Epithelial cell of esophagus (primary cell): ENCODE measurements around the gene TDRKH.
A peak's percentile ranks its signal among the peaks of the same experiment; 100 is the strongest.

Experiments
- DNase-seq: peaks from one replicate; pipeline ENCODE4 v3.0.0; 2010; ENCODE audit warnings: low read depth
- H3K4me3 ChIP-seq: 2 replicates; pipeline ENCODE4 v1.5.1; 2011; ENCODE audit warnings: mild to moderate bottlenecking, low read length, control low read depth
- TF ChIP-seq, protein P1 (sequence below): IDR thresholded peaks from 2 replicates; pipeline ENCODE4 v1.5.1; 2011; ENCODE audit warnings: low read depth, mild to moderate bottlenecking, low read length, control low read depth, inconsistent platforms; ENCODE audit not compliant: insufficient read depth; ENCODE audit errors: missing control alignments

TDRKH gene

DNA sequence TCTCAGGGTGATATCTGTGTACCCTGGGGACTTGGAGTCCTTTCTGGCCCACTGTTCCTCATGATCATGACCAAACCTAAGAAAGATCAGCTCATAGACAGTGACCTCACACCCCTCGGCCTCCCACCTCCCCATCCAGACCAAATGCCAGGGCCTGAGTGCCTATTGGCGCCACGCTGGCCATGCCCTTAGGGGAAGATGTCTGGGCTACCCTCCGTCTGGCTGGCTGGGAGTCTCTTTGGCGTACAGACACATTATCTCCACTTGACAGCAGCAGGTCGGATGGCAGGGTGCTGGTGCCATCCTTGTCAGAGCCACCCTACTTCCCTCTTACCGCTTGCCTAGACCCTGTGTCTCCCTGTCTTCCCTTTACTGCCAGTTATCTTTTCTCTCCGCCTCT, 32.9 kb upstream of the TDRKH start:
- TF ChIP-seq, protein P1, sequence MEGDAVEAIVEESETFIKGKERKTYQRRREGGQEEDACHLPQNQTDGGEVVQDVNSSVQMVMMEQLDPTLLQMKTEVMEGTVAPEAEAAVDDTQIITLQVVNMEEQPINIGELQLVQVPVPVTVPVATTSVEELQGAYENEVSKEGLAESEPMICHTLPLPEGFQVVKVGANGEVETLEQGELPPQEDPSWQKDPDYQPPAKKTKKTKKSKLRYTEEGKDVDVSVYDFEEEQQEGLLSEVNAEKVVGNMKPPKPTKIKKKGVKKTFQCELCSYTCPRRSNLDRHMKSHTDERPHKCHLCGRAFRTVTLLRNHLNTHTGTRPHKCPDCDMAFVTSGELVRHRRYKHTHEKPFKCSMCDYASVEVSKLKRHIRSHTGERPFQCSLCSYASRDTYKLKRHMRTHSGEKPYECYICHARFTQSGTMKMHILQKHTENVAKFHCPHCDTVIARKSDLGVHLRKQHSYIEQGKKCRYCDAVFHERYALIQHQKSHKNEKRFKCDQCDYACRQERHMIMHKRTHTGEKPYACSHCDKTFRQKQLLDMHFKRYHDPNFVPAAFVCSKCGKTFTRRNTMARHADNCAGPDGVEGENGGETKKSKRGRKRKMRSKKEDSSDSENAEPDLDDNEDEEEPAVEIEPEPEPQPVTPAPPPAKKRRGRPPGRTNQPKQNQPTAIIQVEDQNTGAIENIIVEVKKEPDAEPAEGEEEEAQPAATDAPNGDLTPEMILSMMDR = no peak
- no peak overlapping the region for H3K4me3 ChIP-seq
- DNase-seq = no peak

DNA sequence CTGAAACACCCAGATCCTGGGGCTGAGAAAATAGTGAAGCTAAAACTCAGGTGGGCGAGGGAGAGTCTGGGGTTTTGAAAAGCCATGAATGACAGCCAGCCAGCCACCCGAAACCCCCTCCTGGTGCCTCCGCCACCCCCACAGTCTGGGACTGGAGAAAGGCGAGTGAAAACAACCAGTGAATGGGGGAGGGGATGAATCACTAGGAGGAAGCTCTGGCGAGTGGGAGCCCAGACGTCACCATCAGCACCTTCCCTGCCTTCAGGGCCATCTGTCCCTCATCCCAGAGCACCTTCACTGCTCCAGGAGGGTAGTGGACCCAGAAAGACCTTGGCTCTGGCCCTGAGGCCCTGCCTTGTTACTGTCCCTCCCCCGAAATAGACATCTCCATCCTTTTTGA, 32.1 kb upstream of the TDRKH start:
- H3K4me3 ChIP-seq = no peak overlapping the region
- DNase-seq = no peak

DNA sequence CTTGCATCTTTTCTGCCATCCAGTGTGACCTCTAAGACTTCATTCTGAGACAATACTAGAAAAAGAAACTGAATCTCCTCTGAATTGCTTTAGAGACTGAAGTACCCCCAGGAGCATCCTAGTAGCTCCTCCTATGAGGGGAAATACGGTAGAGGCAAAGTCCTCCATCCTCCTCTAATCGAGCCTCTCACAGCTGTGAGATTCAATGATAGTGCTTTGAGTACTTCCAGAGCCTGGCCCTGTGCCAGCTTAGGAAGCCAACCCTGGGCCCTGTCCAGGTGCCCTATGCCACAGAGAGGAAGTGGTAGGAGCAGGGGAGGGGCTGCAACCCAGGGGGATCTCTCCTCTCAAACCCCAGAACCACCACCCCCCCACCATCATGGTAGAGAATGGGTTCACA, 30.6 kb upstream of the TDRKH start:
- TF ChIP-seq, protein P1 = no peak
- no peak overlapping the region for H3K4me3 ChIP-seq
- no peak for DNase-seq

More for the DNA sequence above, 32.1 kb upstream of the TDRKH start:
- TF ChIP-seq, protein P1 = no peak

DNA sequence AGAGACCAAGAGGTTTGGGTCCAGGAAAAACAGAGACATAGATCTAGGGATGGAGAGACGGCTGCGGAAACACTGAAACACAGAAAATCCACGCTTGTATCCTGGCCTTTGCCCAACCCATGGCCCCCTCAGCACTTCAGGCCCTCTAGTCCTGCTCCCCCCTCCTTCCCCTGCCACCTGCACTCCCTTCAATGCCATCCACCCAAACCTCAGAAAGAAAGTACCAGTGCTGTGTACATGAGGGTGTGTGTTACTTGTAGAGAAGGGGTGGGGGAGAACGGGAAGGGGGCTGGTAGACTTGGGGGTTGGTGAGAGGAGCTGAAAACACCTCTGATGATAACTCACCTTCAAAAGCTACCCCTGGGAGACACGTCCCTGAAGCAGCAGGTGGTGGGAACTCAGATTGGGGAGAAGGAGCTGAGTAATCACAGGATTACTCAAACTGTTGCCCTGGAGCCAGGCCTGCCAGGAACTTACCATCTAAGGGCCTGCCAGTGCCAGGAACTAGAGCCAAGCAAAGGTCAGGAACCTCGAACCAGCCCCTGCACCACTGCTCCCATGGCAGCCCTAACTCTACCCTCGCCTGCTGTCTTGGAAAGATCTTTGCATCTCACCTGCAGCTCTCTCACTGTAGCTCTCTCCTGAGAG, 29.8 kb upstream of the TDRKH start:
- H3K4me3 ChIP-seq = no peak overlapping the region
- TF ChIP-seq, protein P1 = no peak
- DNase-seq = peak; percentile 73

DNA sequence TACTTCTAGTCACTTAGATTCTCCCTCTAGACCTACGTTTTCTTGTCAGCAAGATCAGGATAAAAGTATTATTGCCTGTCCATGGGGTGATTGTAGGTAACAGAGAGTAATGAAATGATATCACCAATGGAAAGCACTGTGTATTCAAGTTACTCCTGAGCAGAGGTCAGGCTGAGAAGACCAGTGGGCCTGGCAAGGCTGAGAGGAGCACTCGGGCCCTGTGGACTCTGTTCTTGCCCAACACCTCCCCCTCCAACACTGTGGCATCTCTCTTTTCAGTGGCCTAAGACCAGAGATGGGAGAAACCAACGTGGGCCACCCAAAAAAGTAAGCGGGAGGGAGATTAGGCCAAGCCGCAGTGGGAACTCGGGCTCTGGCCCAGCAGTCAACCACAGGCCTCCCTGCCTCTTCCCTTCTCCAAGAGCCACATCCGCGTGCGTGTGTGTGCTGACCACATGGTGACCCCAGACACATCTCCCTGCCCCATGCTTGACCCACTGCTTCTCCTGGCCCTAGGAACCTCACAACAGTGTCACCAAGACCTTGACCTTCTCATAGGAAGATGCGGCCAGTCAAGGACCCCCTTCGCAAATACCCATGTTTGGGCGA, 29.0 kb upstream of the TDRKH start:
- no peak overlapping the region for H3K4me3 ChIP-seq
- DNase-seq = no peak
- TF ChIP-seq, protein P1 = no peak

DNA sequence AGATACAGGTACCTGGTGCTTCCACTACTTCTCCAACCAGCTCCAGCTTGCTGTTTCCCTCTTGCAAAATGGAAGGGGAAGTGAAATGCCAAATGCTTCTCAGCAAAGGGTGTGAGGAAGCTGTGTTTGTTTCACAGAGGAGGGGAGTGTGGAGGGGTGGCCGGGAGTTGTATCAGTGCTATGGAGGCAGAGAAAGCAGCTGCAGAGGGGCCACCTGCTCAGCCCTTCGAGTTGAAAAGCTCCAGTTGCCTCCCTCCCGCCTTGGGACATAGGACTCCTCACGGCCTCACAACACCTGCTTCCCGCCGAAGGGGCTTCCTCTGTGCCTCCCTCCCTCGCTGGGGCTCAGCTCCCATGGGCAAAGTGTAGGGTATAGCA, 27.0 kb upstream of the TDRKH start:
- no peak overlapping the region for H3K4me3 ChIP-seq
- DNase-seq = no peak
- TF ChIP-seq, protein P1 = no peak
